HG03378 (cell line): Measurements from ENCODE around the gene PRRG3.
"Not testable (repeated sequence)": the region's sequence is repeated elsewhere in the genome, so short reads cannot be mapped to it uniquely, and the experiment has no call there.

Experiments
- ATAC-seq: cut with Tn5 transposase; IDR thresholded peaks from one replicate; pipeline ENCODE4 v1.9.1; 2021; ENCODE audit warnings: mild to moderate bottlenecking, moderate library complexity; ENCODE audit not compliant: unreplicated experiment

PRRG3 gene

GRCh38 chrX:151694661-151695582 lies at the start of gene PRRG3:
PRRG3 (plus strand) TSS chrX:151695458; CDS start chrX:151698815, 3,357 bp downstream.
- ATAC-seq: no peak

GRCh38 chrX:151675121-151675746 lies 20.0 kb upstream of the PRRG3 start:
- ATAC-seq: no peak

- ATAC-seq: no peak
Observed at GRCh38 chrX:151676196-151676595, 19.1 kb upstream of the PRRG3 start.

GRCh38 chrX:151679798-151680402 lies 15.4 kb upstream of the PRRG3 start:
- no peak for ATAC-seq

GRCh38 chrX:151680805-151681204 lies 14.5 kb upstream of the PRRG3 start:
- peak; percentile 97 for ATAC-seq

GRCh38 chrX:151687635-151688034 lies 7.6 kb upstream of the PRRG3 start:
- ATAC-seq: no peak

GRCh38 chrX:151688695-151689094 lies 6.6 kb upstream of the PRRG3 start:
- ATAC-seq: no peak

- no peak for ATAC-seq
Observed at GRCh38 chrX:151692825-151693224, 2.4 kb upstream of the PRRG3 start.

- ATAC-seq: no peak
Observed at GRCh38 chrX:151694121-151694520, 1.1 kb upstream of the PRRG3 start.

GRCh38 chrX:151695583-151696340 lies 504 bp downstream of the PRRG3 start:
- ATAC-seq: no peak

- not testable (repeated sequence) for ATAC-seq
Observed at GRCh38 chrX:151697082-151697481, 1.8 kb downstream of the PRRG3 start.

GRCh38 chrX:151697522-151697921 lies 2.3 kb downstream of the PRRG3 start:
- ATAC-seq: no peak

- no peak for ATAC-seq
Observed at GRCh38 chrX:151698485-151698884, 3.2 kb downstream of the PRRG3 start.

GRCh38 chrX:151699746-151700145 lies 4.5 kb downstream of the PRRG3 start:
- ATAC-seq: no peak

GRCh38 chrX:151700581-151700980 lies 5.3 kb downstream of the PRRG3 start:
- ATAC-seq: no peak

- no peak for ATAC-seq
Observed at GRCh38 chrX:151701071-151701470, 5.8 kb downstream of the PRRG3 start.

GRCh38 chrX:151701531-151701930 lies 6.3 kb downstream of the PRRG3 start:
- ATAC-seq: no peak

GRCh38 chrX:151702026-151702714 lies 6.9 kb downstream of the PRRG3 start:
- ATAC-seq: no peak

- ATAC-seq: no peak
Observed at GRCh38 chrX:151702741-151703340, 7.6 kb downstream of the PRRG3 start.

- ATAC-seq: no peak
Observed at GRCh38 chrX:151703487-151703886, 8.2 kb downstream of the PRRG3 start.
